Loucy (cell line): ENCODE measurements around the gene TSC22D4.

Experiments
- H2AFZ ChIP-seq: fragments of 200-600 bp; sonication (generic); 2 replicates; pipeline ENCODE4 v1.6.0; 2016; ENCODE audit warnings: antibody characterized with exemption, mild to moderate bottlenecking, low read length, moderate library complexity
- H3F3A ChIP-seq: fragments of 200-600 bp; 2 replicates; pipeline ENCODE4 v1.6.0; 2016; ENCODE audit warnings: antibody characterized with exemption, low read depth, mild to moderate bottlenecking
- H3K27me3 ChIP-seq: fragments of 200-600 bp; sonication (generic); 2 replicates; pipeline ENCODE4 v1.6.1; 2014; ENCODE audit warnings: low read length, mild to moderate bottlenecking; ENCODE audit not compliant: insufficient read depth, poor library complexity, severe bottlenecking
- H3K36me3 ChIP-seq: fragments of 200-600 bp; sonication (generic); 2 replicates; pipeline ENCODE4 v1.6.1; 2016; ENCODE audit warnings: low read length; ENCODE audit not compliant: insufficient read depth
- H3K4me1 ChIP-seq: fragments of 200-600 bp; sonication (generic); 2 replicates; pipeline ENCODE4 v1.5.1; 2014; ENCODE audit warnings: low read length, mild to moderate bottlenecking; ENCODE audit not compliant: insufficient read depth, poor library complexity, severe bottlenecking
- H3K4me2 ChIP-seq: fragments of 200-600 bp; sonication (generic); 2 replicates; pipeline ENCODE4 v1.6.0; 2014; ENCODE audit warnings: antibody characterized with exemption, low read length, low read depth, mild to moderate bottlenecking; ENCODE audit not compliant: poor library complexity, severe bottlenecking
- H3K4me3 ChIP-seq: fragments of 200-600 bp; sonication (generic); 2 replicates; pipeline ENCODE4 v1.5.1; 2014; ENCODE audit warnings: low read length, mild to moderate bottlenecking, mixed read lengths; ENCODE audit not compliant: poor library complexity, severe bottlenecking
- H3K79me2 ChIP-seq: fragments of 200-600 bp; sonication (generic); 2 replicates; pipeline ENCODE4 v1.6.1; 2014; ENCODE audit warnings: low read length; ENCODE audit not compliant: insufficient read depth
- H3K9ac ChIP-seq: fragments of 200-600 bp; sonication (generic); 2 replicates; pipeline ENCODE4 v1.6.0; 2014; ENCODE audit warnings: mild to moderate bottlenecking, low read depth, low read length, moderate library complexity; ENCODE audit not compliant: poor library complexity, severe bottlenecking
- H3K9me2 ChIP-seq: fragments of 200-600 bp; sonication (generic); replicated peaks from 2 replicates; pipeline ENCODE4 v1.6.1; 2016; ENCODE audit warnings: low read depth, low read length, mixed read lengths
- H3K9me3 ChIP-seq: fragments of 200-600 bp; sonication (generic); 2 replicates; pipeline ENCODE4 v1.6.1; 2014; ENCODE audit warnings: mild to moderate bottlenecking, antibody characterized with exemption, low read length, low read depth; ENCODE audit not compliant: insufficient read depth
- H4K20me1 ChIP-seq: fragments of 200-600 bp; sonication (generic); 2 replicates; pipeline ENCODE4 v1.6.0; 2014; ENCODE audit warnings: antibody characterized with exemption, low read length, mild to moderate bottlenecking; ENCODE audit not compliant: insufficient read depth, poor library complexity, severe bottlenecking
- EZH2phosphoT487 ChIP-seq: fragments of 200-600 bp; IDR thresholded peaks from 2 replicates; pipeline ENCODE4 v1.6.1; 2018; ENCODE audit warnings: antibody characterized with exemption, mild to moderate bottlenecking, moderate library complexity, borderline replicate concordance
- TF ChIP-seq, protein P1 (sequence below): fragments of 200-600 bp; sonication (generic); conservative IDR thresholded peaks from 2 replicates; pipeline ENCODE4 v1.5.1; 2014; ENCODE audit warnings: mild to moderate bottlenecking, antibody characterized with exemption, low read length

Gene TSC22D4

DNA sequence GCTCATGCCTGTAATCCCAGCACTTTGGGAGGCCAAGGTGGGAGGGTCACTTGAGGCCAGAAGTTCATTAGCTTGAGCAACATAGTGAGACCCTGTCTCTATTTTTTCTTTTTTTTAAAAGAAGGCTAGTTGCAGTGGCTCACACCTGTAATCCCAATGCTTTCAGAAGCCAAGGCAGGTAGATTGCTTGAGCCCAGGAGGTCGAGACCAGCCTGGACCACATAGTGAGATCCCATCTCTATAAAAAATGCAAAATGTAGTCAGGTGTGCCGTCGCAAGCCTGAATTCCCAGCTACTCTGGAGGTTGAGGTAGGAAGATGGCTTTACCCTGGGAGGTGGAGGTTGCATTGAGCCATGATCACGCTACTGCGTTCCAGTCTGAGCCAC is 12.2 kb upstream of the TSC22D4 start:
- no peak overlapping the region for H3K9ac ChIP-seq
- H3K27me3 ChIP-seq: no peaks in the 10 kb centered on the region
- no peak overlapping the region for H3K4me2 ChIP-seq
- H2AFZ ChIP-seq: no peak overlapping the region
- no peaks in the 10 kb centered on the region for H4K20me1 ChIP-seq
- H3K9me2 ChIP-seq: no peaks in the 10 kb centered on the region
- no peaks in the 10 kb centered on the region for H3F3A ChIP-seq
- H3K4me1 ChIP-seq: no peaks in the 10 kb centered on the region
- no peaks in the 10 kb centered on the region for H3K79me2 ChIP-seq
- no peak overlapping the region for H3K4me3 ChIP-seq
- no peaks in the 10 kb centered on the region for H3K9me3 ChIP-seq
- H3K36me3 ChIP-seq: no peaks in the 10 kb centered on the region
- TF ChIP-seq EZH2phosphoT487: no peak
- TF ChIP-seq, protein P1, sequence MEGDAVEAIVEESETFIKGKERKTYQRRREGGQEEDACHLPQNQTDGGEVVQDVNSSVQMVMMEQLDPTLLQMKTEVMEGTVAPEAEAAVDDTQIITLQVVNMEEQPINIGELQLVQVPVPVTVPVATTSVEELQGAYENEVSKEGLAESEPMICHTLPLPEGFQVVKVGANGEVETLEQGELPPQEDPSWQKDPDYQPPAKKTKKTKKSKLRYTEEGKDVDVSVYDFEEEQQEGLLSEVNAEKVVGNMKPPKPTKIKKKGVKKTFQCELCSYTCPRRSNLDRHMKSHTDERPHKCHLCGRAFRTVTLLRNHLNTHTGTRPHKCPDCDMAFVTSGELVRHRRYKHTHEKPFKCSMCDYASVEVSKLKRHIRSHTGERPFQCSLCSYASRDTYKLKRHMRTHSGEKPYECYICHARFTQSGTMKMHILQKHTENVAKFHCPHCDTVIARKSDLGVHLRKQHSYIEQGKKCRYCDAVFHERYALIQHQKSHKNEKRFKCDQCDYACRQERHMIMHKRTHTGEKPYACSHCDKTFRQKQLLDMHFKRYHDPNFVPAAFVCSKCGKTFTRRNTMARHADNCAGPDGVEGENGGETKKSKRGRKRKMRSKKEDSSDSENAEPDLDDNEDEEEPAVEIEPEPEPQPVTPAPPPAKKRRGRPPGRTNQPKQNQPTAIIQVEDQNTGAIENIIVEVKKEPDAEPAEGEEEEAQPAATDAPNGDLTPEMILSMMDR: no peak

DNA sequence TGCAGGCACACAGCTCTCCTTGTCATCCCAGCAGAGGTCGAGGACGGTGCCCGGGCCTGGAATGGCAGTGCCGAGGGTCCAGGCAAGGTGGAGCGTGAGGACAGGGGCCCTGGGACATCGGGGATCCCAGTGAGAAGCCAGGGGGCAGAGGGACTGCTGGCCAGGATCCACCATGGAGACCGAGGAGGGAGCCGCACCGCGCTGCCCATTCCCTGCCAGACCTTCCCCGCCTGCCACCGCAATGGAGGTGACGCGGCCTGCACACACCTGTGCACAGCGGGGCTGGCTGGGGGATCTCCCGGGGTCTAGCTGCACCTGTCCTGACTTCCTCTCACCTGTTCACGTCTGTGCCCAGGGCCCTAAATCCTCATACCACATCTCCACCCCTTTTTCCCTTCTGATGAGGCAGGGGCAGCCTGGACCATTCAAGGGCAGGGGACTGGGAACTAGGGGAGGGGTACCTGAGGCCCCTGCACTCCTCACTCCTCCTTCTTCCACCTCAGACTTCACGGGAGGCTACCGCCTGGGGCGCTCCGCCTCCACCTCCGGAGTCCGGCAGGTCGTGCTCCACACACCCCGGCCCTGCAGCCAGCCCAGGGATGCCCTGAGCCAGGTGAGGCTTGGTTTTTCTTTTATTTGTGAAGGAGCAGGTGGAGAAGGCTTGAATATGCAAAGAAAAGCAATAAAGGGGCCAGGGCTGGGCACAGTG is 11.6 kb upstream of the TSC22D4 start:
- Histone ChIP-seq H2AFZ (no peak overlapping the region), H3F3A (no peaks in the 10 kb centered on the region), H3K4me3 (no peak overlapping the region), H4K20me1 (no peaks in the 10 kb centered on the region), H3K9me3 (no peaks in the 10 kb centered on the region), H3K79me2 (no peaks in the 10 kb centered on the region), H3K4me1 (no peaks in the 10 kb centered on the region), H3K9me2 (no peaks in the 10 kb centered on the region), H3K9ac (no peak overlapping the region), H3K4me2 (no peak overlapping the region), H3K27me3 (no peaks in the 10 kb centered on the region), H3K36me3 (no peaks in the 10 kb centered on the region)
- no peak for TF ChIP-seq EZH2phosphoT487
- TF ChIP-seq, protein P1: no peak

DNA sequence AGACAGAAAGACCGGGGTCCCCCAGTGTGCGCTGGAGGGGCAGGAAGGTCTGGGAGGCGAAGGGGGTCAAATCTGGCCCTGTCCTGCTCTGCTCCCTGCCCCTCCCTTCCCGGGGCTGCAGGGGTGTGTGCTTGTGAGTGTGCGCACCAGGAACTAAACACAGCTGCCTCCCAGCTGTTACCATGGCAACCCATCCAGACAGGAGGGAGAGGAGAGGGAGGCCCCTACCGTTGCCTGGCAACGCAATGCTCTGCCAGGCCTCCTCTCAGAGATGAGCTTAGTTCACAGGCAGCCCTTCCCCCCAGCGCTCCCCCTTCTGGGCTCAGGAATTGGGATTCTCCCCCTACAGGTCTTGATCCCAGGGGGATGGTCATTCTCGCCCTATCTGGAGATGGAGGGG is 10.8 kb upstream of the TSC22D4 start:
- TF ChIP-seq, protein P1: no peak
- TF ChIP-seq EZH2phosphoT487: no peak
- Histone ChIP-seq H2AFZ (no peak overlapping the region), H3K4me1 (no peaks in the 10 kb centered on the region), H3F3A (no peaks in the 10 kb centered on the region), H3K36me3 (no peaks in the 10 kb centered on the region), H3K27me3 (no peaks in the 10 kb centered on the region), H3K9me3 (no peaks in the 10 kb centered on the region), H3K9ac (no peak overlapping the region), H4K20me1 (no peaks in the 10 kb centered on the region), H3K79me2 (no peaks in the 10 kb centered on the region), H3K9me2 (no peaks in the 10 kb centered on the region), H3K4me2 (no peak overlapping the region), H3K4me3 (no peak overlapping the region)
